ENCODE data around the gene STK4. TPM values are rescaled to one million over a fixed set of nuclear protein-coding genes. Genes with fewer than 3 reads are reported as not detected.

STK4 gene
- total RNA-seq, result 100 to 1,000 TPM; 195 to 201 TPM

GRCh38 chr20:44966030-44966961 is at the start of gene STK4:
Gene STK4, plus strand, starts transcription at chr20:44966512. Its CDS starts 57 bp downstream, at chr20:44966569.

GRCh38 chr20:44960103-44960852 is 6.0 kb upstream of the STK4 start, which contains the start of gene TOMM34:
Gene TOMM34, minus strand, starts transcription at chr20:44960397. Its CDS starts 64 bp downstream, at chr20:44960333.

GRCh38 chr20:45100563-45101245 is 134.4 kb downstream of the STK4 start, which contains the start of gene KCNS1:
Gene KCNS1, minus strand, starts transcription at chr20:45101127. Its CDS starts 1,891 bp downstream, at chr20:45099236.

DNA sequence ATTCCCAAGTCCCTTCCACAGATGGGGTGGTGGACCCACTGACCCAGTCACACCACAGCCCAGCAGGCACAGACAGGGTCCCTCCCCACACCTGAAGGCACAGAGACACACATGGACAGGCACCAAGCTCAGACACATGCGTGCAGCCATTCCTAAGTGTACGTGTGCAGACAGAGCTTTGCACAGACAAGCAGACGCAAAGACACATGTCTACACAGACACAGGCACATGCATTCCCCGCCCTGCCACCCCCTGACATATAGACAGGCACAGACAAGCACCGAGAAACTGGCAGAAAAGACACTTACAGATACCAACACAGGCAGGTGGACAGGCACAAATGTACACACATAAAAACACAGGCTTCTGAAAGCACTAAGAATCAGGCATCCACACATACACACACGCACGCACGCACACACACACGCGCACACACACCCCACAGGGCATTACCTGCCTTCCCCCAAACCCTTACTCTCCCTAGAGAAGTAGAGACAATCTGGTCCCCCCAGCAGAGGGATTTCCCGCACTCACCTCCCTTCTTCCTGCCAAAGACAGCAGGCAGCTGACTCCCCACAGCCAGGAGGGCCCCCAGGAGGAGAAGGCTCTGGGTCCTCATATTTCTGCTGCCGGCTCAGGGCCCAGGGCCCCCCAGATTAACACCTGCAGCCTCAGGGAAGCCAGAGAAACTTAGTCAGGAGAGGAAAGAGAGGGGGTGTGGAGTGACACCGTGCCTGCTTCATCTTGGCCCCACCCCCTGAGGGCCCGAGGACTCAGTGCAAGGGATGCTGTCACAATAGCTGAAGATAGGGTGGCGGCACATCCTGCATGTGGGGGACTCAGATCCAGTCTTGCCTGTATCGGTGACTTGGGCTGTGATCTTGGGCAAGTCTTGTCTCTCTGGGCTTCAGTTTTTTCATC is 148.4 kb downstream of the STK4 start, which contains the start of gene WFDC5:
TSS of gene WFDC5 (minus strand) at position 710 of the 921 bp plus-strand sequence. CDS start at position 619, 91 bp downstream.

DNA sequence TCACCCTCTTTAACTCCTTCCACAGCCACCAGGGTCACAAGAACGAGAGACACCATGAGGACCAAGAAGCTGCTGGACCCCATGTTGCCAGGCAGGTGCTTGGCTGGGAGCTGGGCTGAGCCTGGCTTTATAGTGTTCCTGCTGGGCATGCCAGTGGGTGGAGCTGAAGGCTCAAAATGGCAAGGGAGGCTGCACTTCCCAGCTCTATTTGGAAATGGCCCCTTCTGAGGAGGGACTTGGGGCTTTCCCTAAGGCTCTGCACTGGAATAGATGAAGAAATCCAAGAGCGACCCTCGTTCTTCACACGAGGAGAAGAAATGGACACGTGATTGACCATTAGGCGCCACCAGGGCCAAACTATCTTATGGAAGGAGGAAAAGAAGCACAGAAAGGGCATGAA is 158.1 kb downstream of the STK4 start, which contains the start of gene WFDC12:
TSS of gene WFDC12 (minus strand) at position 101 of the 400 bp plus-strand sequence. CDS start at position 83, 18 bp downstream.

Other genes with a start within 250 kb of the STK4 start
- not detected for gene KCNK15, start 220.6 kb upstream of the STK4 start, total RNA-seq
- not detected for gene RIMS4, start 156.0 kb upstream of the STK4 start, total RNA-seq
- gene YWHAB, start 80.8 kb upstream of the STK4 start, total RNA-seq, result 100 to 1,000 TPM; 270 to 282 TPM
- gene PABPC1L, start 56.5 kb upstream of the STK4 start, total RNA-seq, result 10 to 100 TPM; 53.7 to 65.1 TPM
- 10 to 100 TPM; 14.0 to 14.5 TPM for gene TOMM34, start 6.1 kb upstream of the STK4 start, total RNA-seq
- under 1 TPM; 0.12 to 0.13 TPM for gene KCNS1, start 134.6 kb downstream of the STK4 start, total RNA-seq
- gene WFDC5, start 148.7 kb downstream of the STK4 start, total RNA-seq, result not detected
- not detected for gene WFDC12, start 158.0 kb downstream of the STK4 start, total RNA-seq
- gene PI3, start 208.4 kb downstream of the STK4 start, total RNA-seq, result not detected
- not detected for gene SEMG1, start 240.5 kb downstream of the STK4 start, total RNA-seq